HG03135 (cell line): ENCODE data around the gene ZNF224.
"Not testable (repeated sequence)": the region's sequence is repeated elsewhere in the genome, so short reads cannot be mapped to it uniquely, and the experiment has no call there.

Experiments
- ATAC-seq: cut with Tn5 transposase; IDR thresholded peaks from one replicate; pipeline ENCODE4 v1.9.1; 2021; ENCODE audit warnings: mild to moderate bottlenecking, moderate library complexity; ENCODE audit not compliant: unreplicated experiment

The ZNF224 gene

DNA sequence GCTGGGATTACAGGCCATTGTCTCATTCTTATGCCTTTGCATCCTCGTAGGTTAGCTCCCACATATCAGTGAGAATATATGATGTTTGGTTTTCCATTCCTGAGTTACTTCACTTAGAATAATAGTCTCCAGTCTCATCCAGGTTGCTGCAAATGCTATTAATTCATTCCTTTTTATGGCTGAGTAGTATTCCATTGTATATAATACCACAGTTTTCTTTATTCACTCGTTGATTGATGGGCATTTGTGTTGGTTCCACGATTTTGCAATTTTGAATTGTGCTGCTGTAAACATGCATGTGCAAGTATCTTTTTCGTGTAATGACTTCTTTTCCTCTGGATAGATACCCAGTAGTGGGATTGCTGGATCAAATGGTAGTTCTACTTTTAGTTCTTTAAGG, 27.0 kb downstream of the ZNF224 start:
- not testable (repeated sequence) for ATAC-seq

DNA sequence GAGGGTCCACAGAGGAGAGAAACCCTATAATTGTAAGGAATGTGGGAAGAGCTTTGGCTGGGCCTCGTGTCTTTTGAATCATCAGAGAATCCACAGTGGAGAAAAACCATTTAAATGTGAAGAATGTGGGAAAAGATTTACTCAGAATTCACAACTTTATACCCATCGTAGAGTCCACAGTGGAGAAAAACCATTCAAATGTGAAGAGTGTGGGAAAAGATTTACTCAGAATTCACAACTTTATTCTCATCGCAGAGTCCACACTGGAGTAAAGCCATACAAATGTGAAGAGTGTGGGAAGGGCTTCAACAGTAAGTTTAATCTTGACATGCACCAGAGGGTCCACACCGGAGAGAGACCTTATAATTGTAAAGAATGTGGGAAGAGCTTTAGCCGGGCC, 37.8 kb downstream of the ZNF224 start:
- ATAC-seq: no peak

DNA sequence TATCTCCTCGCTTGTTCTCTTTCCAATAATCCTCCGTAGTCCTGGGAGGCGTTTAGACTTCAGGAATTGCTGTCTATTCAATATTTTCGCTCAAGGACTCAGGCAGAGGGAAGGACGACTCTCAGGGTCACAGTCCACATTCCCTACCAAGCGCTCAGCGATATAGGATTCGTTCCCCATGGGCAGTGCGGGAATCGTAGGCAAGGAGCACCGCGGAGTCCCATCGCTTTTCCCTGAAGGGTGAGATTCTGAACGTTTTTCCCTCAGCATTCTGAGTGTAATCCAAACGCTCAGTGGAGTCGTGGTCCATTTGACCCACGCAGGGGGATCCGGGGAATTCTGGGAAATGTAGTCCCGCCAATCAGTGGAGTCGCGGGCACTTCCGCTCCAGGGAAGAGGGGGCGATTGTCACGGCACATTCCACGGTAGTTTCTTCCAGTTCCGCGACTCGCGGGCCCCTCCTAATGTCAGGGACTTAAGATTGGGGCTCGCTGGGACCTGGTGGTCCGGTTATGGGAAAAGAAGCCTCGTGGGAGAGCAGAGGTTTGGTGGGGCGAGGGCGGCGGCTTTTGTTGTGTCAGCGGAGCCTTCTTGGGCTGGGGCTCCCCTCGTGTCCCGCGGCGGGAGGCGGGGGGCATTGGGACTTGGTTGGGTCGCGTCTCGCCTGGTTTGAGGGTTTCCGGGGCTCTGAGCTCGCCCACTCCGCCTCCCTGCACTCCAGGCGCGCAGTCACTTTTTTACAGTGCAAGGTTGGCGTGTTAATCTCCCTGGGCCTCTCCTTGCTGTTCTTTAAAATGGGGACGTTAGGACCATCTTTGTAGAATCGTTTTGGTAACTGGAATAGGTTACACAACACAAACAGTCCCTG, 47.3 kb downstream of the ZNF224 start, which contains the start of gene ZNF234:
Gene ZNF234, plus strand, starts transcription at position 364 of the 868 bp plus-strand sequence. CDS start 3,079 bp downstream, outside the sequence.
- ATAC-seq: peak; percentile 85

DNA sequence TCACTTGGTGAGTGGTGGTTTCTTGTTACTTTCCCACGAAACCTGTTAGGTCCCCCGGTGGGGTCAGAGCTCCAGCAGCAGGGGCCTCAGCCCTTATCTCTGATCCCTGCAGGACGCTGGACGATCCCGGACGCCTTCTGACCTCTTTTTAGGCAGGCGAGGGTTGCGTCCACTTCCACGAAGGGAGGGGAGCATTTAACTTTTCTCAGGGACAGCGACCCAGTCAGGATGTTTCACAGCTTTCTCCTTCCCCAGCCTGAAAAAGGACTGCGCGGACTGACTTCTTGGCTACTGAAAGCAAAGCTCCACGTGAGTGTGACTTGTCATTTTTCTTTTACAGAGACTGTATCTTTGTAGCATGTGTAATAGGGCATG, 47.9 kb downstream of the ZNF224 start:
- peak; percentile 16 for ATAC-seq

DNA sequence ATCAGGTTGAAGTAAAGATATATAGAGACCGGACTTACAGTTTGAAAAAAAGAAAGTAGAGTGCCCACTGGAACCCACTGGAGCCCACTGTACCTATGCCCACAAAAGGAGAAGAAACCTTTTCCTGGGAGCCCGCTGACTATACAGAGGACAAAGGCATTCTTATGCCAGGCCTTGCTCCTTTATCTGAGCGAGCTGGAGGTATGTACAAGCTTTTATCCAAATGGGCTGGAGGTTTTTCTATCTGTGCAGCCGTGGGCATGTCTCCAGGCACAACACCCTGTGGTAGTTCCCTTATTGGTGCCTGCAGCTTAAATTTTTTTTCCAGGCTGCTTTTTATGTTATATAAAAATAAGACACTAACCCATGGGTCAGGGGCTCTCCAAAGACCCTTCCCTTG, 55.6 kb downstream of the ZNF224 start:
- no peak for ATAC-seq

DNA sequence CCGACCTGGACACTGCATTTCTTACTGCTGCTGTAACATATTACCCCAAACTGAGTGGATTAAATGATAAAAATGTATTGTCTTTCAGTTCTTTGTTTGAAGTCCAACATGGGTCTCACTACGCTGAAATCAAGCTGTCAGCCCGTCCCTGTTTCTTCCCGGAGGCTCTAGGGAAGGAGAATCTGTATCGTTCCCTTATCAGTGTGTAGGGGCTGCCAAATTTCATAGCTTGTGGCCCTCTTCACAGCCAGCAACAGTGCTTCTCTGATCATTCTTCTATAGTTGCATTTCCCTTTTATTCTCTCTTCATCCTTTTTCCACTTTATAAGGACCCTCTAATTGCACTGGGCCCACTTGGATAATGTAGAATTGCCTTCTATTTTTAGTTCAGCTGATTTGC, 57.3 kb downstream of the ZNF224 start:
- ATAC-seq: no peak

DNA sequence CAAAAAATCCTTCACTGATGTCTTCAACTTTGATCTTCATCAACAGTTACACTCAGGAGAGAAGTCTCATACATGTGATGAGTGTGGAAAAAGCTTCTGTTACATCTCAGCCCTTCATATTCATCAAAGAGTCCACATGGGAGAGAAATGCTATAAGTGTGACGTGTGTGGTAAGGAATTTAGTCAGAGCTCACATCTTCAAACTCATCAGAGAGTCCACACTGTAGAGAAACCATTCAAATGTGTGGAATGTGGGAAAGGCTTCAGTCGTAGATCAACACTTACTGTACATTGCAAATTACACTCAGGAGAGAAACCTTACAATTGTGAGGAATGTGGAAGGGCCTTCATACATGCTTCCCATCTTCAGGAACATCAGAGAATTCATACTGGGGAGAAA, 62.3 kb downstream of the ZNF224 start:
- no peak for ATAC-seq
